ENCODE data around the gene HADH.

DNA sequence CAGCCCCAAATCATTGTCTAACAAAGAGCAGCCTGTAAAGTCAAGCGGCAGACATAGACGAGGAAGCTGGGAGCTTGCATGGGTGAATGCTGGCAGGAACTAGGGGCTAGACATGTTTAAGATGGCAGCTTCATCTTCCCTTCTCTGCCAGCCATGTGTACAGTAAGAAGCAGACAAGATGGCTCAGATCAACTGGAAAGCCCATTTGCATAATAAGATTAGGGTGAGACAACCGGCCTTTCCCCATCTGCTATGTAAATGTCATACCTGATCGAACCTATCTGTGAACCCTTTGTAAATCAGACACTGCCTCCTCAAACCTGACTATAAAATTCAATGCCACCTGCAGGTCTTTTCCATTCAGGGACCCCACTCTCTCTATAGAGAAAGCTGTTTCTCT, 22.8 kb upstream of the HADH start:
- TF ChIP-seq SALL2 (tag by site-specific recombination; IDR thresholded peaks at IDR 0.05; ENCODE audit: borderline replicate concordance): no peak
- no peak for TF ChIP-seq CTCF (tag by site-specific recombination; IDR thresholded peaks at IDR 0.05)
- TF ChIP-seq ZNF184 (tag by site-specific recombination; IDR thresholded peaks at IDR 0.05): no peak
- no peak for TF ChIP-seq ZNF24 (tag by site-specific recombination; IDR thresholded peaks at IDR 0.05)
- no peak for TF ChIP-seq ZFP3 (tag by site-specific recombination; IDR thresholded peaks at IDR 0.05; ENCODE audit: low read depth)
- TF ChIP-seq ZNF324 (tag by site-specific recombination; IDR thresholded peaks at IDR 0.05): no peak
- no peak for TF ChIP-seq ZNF747 (tag by site-specific recombination; IDR thresholded peaks at IDR 0.05)
- no peak for TF ChIP-seq HIC1 (tag by site-specific recombination; IDR thresholded peaks at IDR 0.05)
- TF ChIP-seq ZNF138 (tag by site-specific recombination; IDR thresholded peaks at IDR 0.05; ENCODE audit: borderline replicate concordance): no peak
- no peak for TF ChIP-seq ZNF223 (tag by site-specific recombination; IDR thresholded peaks at IDR 0.05)
